Measurements from ENCODE around the gene TASP1.

Gene TASP1

DNA sequence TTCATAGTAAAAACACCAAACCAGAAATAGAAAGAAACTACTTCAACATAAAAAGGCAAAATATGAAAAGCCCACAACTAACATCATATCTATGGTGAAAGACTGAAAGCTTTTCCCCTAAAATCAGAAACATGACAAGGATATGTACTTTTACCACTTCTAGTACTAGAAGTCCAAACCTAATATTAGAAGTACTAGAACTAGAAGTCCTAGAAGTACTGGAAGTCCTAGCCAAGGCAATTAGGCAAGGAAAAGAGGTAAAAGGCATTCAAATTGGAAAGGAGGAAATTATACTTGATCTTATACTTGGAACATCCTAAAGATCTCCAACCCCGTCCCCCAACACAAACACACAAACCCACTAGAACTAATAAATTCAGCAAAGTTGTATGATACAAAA, 74.9 kb downstream of the TASP1 start:
- no peak for DNase-seq

DNA sequence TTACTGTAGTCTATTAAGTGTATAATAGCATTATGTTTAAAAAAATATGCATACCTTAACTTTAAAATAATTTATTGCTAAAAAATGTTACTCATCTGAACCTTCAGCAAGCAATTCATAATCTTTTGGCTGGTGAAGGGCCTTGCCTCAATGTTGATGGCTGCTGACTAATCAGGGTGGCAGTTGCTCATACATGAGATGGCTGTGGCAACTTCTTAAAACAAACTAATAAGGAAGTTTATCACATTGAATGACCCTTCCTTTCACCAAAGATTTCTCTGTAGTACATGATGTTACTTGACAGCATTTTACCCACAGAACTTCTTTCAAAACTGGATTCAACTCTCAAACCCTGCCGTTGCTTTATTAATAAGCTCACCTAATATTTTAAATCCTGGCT, 84.0 kb downstream of the TASP1 start:
- no peak for DNase-seq

DNA sequence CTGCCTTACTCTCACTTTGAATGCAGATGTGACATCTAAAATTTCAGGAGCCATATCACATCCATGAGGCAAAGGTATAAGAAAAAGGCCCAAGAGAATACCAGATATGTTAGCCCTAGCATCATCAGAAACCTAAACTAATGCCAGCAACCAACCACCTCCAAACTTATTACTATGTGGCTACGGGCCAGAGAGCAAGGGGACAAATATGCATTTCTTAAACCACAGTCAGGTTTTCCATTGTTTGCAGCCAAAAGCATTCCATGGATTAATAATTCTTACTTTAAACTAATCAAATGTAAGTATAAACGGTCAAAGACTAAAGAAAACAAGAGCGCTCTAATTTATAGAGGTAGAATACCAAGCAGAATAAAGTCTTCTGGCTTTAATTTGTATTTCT, 84.7 kb downstream of the TASP1 start:
- no peak for DNase-seq

DNA sequence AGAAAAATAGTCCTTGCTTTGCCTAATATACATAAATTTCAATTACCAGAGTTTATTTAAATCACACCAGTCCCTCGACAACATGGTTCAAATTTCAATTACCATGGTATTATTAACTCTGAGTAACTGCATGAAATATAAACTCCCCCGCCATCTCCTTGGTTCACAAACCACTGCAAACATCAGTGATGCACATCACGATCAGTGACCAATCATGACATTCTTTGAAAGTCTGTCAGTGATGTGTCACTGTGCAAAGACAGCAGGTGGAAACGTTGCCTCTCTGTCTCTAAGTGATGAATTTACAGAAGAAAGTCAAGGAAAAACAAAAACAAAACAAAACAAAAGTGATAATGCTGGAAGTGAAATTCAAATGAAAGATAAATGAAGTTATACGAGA, 86.7 kb downstream of the TASP1 start:
- DNase-seq = no peak

DNA sequence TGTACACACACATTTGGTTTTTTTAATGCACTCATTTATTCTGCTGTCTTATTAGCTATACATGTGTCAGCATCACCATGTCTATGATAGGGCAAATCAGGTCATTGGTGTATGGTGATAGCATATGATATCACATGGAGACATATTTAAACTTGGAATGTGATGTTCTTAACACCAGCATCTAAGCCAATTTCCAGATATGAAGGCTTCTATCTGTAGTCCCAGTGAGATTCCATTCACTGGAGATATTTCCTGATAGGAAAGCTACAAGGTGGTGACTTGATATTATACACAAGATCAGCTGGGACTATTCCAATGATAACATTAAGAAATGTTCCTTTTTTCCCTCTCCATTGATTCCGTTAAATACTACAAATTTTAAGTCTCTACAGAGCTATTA, 89.3 kb downstream of the TASP1 start:
- no peak for DNase-seq

DNA sequence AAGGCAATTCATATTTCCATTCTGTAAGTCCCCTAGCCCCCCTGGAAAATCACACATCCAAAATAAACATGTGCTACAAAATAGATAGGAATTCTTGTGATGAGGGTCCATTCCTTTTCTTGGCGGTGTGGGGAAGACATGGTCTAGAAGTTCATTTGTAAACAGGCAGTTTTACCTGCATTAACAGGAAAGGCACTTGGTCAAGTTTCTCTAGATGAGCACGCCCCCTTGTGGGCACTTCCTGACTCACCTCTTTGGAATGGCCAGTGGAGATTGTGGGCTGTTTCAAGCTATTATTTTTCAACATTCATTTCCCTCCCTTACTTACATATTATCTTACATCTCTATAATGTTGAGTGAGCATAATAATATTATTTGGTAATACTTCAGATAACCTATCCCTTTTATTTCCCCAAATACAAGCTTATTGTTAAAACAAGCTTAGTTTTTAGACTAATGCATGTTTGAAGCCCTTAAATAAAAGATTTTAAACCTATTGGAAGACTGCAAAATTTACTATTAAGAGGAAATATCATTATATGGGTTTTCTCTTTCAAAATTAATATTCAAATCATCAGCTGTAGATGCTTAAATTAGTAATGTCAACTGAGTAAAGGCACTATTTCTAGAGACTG, 92.1 kb downstream of the TASP1 start:
- peak; percentile 60 for DNase-seq

DNA sequence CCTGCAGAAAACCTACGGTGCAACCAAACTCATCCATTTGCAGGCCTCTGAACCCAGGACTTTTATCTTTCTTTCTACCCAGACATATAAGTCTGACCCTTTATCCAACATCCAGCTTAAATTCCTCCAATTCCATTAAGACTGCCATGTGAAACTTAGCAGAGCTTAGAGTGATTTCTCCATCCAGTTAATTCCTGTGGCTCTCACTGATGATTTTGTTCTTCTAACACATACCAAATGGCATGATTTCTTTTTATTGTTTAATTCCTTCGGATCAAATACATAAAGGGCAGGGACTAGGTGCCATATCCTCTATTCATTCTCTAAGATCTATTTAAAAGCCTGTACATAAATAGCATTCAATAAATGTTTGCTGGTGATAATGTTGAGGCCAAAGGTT, 92.9 kb downstream of the TASP1 start:
- no peak for DNase-seq

DNA sequence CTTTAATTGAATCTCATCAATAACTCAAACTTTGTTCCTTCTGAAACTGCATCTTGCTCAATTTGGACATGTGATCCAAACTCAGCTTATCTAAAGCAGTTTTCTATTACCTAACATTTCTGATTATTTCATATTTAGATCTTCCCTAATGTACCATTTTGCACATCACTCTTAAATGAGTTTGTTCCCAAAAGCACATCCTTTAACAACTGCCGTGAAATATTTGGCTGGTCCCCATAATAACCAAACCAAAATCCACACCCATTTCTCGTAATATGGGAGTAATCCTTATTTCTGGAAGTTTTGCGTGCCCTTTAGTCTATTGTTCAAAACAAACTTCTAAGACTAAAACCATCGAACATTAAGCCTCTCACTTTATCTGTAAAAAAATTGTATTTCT, 94.9 kb downstream of the TASP1 start:
- DNase-seq = no peak

DNA sequence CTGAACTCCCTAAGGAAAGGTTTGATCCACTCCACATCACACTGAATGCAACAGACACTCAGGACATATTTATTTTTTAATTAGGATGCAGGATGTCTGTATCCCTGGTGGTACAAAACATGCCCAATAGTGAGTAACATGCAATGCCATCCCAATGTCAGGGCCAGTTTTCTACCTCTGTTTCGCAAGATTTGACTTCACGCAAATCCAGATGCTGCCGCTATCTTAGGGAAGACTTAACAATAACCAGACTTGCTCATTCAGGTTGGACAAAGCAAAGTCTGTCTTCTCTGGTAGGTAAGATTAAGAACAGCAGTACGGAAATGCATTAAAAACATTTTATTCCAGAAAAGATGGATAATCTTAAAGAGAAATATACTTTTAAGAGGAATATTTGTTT, 103.1 kb downstream of the TASP1 start:
- DNase-seq = no peak

DNA sequence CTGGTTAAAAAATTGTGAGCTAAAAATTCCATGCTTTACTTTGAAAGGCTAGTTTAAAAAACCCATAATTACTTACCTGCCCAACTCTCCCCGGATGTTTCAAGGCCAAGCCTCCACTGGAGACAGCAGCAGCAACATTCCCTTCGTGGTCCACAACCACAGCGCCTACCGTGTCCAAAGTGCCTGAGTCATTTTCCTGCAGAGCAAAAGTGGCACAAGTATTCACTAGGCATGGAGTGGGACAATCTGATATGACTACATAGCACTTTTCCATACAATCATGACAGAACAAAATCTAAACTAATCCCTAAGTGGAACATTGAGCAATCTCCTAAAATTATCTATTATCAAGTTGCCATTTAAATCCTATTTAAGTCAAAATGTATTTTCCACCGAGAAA, 104.8 kb downstream of the TASP1 start:
- no peak for DNase-seq

DNA sequence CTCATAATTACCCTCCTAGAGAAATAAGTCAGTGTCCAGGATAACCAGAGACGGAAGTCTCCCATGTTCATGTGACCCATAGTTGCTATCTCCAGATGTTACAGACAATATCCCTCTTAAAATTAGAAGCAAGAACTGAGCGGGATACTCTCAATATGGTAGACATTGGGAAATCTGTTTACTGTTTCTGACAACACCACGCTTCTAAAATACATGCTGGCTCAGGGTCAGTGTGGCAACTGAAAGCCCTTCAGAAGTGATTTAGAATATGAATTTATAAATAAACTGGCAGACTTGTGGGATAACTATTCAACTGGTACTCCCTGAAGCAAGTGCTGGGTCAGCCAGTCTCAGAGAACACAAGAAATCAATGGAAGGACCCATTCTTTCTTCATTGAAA, 108.6 kb downstream of the TASP1 start:
- no peak for DNase-seq

DNA sequence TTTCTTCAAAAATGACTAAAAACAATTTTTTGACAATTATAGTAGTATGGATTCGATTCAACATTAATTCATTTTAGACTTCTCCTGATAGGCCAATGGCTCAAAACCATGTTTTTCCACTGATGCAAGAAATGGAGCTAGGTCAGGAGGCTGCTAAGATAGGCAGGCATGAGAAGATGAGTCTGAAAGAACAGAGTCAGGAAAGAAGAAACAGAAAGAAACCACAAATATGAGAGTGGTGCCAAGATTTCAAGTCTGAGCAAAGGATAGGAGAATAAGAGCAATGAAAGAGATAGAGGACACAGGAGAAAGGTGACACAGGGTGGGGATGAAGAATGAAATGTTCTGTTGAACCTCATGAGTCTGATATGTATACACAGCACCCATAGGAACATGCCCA, 112.2 kb downstream of the TASP1 start:
- no peak for DNase-seq

DNA sequence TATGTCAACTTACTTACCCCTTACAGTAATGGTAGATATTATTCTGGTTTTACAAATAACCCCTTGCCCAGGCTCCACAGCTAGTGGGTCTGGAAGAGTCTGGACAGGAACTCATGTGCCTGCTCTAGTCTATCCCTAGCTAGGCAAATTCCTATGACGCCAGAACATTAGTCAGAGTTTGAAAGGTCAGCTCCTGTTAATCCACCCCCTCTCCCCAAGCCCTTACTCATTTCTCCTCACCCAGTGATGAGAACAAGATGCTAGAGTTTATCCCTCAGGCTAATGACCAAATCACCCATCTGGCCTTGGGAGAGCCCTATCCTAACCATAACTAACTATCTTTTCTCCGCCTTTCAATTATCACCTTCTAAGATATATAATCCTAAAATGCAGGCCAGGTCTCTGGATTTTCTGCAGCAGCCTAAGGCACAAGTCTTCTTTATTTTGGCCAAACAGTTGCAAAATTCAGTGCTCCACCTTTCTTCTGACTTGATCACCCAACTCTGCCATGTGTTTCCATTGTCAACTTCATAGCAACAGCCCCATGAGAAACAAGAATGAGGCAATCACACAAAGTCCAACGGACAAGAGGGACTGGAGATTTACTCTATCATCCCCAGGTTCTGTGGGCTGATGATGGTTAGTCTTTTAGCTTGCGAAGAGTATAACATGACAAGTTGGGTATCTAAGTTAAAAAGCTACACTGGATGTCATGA, 113.3 kb downstream of the TASP1 start:
- no peak for DNase-seq

DNA sequence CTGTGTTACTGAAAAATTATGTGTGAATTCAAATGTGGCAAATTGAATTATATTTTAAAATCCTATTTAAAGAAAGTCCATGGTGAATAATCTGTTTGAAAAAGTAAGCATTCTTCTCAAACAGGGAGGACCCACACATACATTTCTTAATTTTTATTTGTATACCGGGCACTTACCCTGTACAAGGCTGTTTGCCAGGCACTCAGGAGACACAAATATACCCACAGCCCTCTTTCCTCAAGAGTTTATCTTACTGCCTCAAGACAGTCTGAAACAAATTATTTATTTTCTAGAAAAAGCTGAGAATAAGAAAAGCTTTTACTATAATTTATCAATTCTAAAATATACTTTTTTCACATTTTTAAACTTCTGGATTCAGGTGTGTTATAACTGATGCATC, 114.4 kb downstream of the TASP1 start:
- no peak for DNase-seq

DNA sequence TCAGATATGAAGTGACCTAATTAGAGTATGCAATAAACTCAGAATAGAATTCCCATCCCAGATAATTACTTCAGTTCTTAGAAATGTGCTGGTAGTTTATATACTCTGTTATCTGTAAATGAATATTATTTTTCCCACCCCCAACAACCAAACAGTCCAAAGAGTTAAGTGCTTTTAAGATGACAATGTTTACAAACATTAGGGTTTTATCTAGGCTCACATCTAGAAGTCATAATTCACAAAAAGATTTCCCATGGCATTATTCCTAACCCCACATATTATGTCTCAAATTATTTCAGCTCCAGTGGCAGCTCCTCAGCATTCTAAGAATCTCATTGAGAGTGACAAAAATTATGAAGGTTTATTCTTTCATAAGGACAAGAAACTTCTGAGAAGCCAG, 120.9 kb downstream of the TASP1 start:
- DNase-seq = no peak

DNA sequence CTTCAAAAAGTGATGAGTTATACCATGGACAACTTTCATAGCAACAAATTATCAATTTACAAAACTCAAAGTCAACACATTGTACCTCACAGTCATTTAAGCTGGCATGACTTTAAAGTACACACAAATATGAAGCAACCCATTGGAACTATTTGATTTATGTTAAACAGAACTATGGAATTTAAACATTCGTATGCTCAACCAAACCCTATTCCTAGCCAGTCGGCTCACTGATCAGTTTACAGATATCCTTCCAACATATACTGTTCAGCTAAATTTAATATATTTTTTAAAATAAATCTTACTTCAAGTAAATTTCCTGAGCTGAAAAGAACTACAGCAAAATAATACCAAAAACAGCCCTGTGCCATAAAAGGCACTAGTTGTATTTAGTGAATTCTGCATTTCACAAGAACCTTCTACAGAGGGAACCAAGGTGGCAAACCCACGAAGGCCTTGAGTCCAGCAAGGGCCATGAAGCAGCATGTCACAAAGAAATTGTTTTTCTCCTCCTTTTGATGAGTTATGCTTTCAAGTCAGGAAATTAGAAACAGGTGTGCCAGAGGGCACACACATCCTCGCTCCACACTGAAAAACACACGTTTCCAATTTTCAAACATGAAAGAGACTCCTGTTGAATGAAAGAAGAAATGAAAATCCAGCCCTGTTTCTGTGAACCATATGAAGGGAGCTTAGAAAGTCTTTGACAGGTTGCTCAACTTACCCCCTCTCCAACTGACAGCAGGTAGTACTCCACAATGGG, 122.8 kb downstream of the TASP1 start:
- no peak for DNase-seq

DNA sequence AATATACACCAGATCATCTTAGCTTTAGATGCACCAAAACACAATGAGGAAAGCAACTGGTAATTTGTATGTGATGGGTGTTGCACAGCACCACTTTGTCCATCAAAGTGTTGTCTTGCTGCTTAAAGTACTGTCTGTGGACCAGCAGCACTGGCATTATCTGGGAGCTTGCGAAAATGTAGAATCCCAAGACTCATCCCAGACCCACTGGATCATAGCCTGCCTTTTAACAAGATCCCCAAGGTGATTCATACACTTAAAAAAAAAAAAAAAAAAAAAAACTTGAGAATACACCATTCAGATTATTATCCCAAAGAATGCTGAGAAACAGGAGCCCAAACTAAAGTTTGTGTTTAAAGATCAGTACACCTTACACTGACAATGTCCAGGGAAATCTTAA, 123.4 kb downstream of the TASP1 start:
- no peak for DNase-seq

DNA sequence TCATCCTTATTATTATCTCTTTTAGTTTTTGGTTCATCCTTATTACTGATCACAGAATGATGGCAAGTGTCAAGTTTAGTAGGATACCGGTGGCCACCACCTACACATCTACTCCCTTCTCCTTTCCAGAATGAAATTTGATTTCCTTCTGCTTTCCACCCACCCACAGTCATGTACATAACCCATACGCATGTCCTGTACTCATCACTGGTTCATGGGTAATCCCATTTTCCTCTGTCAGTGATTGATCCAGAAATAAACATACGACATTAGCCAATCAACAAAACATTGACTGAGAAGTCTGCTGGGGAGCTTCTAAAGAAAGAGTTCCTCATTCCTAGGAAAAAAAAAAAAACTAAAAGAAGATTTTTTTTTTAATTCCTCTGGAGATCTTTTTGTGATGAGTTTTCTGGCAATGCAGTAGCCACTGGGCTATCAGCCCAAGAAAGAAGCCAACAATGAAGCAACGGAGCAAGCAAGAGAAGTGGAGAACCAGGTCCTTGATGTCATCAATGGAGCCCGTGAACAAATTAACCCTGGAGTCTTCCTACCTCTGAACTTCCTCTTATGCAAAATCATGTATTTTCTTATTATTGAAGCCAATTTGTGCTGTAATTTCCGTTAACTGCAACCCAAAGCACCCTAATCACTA, 127.8 kb downstream of the TASP1 start:
- DNase-seq = no peak

DNA sequence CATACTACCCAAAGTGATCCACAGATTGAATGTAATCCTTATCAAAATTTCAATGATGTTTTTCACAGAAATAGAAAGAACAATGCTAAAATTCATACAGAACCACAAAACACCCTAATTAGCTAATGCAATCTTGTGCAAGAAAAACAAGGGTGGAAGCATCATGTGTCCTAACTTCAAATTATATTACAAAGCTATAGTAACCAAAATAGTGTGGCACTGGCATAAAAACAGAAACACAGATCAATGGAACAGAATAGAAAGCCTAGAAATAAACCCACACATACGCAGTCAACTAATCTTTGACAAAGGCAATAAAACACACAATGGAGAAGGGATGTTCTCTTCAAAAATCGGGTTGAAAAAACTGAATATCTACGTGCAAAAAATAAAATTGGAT, 131.1 kb downstream of the TASP1 start:
- no peak for DNase-seq

DNA sequence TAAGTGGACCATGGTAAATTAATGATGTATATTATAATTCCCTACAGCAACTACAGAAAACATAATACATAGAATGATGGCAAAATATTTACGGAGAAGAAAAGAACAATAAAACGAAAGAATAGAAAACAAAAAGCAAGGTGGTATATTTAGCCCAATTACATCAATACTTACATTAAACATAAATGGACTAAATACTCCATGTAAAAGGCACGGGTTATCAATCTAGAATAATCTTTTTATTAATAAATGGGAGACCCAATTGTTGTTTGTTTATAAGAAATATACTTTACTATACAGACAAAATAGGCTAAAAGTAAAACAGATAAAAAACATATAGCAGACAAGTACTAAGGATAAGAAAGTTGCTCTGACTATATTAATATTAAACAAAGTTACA, 137.2 kb downstream of the TASP1 start:
- no peak for DNase-seq

DNA sequence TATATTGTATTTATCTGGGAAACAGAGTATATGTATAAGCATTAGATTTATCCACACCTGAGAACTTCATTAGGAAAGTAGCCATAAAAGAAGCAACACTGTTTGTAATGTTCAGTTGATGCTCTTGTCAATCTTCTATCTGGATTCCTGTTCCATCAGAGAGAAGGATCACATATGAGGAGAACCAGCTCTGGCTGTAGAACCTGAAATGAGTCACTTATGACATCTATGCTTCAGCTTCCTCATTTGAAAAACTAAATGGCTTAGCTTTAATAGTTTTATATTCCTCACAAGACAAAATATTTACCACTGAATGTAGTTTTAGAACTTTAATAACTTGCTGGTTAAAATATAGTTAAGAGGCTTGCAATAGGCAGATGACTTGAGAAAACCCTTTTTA, 144.7 kb downstream of the TASP1 start:
- DNase-seq = no peak

DNA sequence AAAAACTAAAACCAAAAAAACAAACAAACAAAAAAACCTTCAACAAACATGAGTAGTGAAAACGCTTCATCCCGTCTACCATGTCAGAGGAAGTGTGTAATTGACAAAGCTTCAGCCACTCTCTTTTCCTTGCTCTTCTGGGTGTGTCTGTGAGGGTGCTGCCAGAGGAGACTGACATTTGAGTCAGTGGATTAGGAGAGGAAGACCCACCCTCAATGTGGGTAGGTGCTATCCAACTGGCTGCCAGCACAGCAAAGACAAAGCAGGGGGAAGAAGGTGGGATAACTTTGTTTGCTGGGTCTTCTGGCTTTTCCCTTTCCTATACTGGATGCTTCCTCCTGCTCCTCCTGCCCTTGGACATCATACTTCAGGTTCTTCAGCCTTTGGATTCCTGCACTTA, 145.6 kb downstream of the TASP1 start:
- no peak for DNase-seq

DNA sequence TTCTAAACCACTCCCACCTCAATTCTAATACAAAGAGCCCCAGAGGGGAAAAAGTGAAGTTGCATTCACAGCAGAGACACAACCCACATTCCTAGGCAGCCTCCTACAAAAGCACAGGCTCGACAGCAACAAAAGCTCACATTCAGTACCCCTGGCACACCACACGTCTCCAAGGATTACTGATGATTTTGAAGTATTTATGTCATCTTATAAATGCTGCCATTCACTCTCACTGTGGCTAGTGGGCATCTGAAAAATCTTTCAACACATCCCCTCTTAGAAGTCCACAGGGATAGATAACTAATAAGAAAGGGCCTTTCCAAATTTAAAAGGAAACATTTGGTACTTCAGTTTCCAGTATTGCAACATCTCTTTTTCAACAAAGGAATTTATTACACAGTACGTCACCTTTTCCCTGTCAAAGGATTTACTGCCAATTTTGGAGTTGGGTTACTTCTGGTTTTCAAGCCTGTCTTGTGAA, 146.7 kb downstream of the TASP1 start:
- DNase-seq = no peak

DNA sequence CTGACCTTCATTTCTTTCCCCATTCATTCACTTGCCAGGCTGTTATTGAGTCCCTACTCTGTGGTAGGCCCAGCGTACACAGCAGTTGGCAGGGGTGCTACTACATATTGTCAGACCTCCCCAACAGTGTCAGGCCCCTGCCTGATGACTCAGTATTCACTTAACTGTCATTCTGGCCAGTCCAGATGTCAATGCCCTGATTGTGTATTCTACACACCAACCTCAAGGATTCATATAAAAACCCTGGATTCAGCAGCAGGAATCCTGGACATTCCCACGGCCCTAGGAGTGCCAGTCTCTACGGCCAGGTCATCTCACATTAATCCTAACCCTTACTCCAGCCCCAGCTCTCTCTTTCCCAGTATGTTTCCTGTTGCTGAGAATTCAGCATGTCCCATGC, 151.5 kb downstream of the TASP1 start:
- no peak for DNase-seq

Data from CD4-positive, alpha-beta T cell treated with Interleukin-4 for 4 hours (primary cell).